ELR (cell line): Measurements from ENCODE around the gene BMF.
"Not testable (repeated sequence)": the region's sequence is repeated elsewhere in the genome, so short reads cannot be mapped to it uniquely, and the experiment has no call there.

Experiments
- DNase-seq: peaks from one replicate; pipeline ENCODE4 v3.0.0-alpha.2; 2015; ENCODE audit warnings: low read depth

BMF gene, protein sequence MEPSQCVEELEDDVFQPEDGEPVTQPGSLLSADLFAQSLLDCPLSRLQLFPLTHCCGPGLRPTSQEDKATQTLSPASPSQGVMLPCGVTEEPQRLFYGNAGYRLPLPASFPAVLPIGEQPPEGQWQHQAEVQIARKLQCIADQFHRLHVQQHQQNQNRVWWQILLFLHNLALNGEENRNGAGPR

DNA sequence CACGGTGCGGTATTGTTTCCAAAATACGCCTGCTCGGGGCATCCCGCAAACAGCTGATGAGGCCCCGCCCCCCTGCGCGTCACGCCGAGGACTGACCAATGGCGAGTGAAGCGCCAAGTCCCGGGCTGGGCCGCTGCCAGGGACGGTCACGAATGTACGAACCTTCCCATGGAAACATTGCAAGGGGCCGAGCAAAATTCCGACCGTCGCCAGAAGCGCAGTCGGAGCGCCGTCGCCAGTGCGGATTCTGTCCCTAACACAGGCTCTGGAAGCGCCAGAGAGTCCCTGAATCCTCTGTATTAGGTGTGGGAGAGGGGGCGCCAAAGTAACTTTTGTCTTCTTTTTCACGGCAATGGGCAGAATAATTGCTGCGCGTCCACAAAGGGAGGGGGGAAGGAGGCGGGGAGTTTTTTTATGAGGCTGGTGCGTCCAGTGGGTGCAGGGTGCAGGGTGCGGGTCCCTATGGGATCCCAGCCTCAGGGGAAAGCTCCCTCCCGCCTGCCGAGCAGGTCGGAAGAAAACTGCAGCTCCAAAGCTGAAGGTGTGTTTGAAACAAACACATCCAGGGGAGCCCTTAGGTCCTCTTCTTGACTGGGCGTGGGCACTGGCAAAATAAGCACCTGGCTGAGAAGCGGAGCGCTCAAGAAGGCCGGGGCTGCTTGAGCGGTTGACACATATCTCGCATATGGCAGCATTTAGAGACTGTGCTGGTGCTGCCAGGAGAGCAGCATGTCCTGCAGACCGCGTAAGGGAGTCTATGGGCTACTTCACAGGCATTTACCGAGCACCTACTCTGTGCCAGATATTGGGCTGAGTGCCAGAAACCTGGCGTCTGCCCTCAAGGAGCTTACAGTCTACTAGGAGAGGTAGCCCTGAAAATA, at the start of gene BMF:
TSS of gene BMF (minus strand) at position 25 of the 881 bp plus-strand sequence. CDS start 2,793 bp downstream, outside the sequence.
- peak; percentile 99 for DNase-seq

DNA sequence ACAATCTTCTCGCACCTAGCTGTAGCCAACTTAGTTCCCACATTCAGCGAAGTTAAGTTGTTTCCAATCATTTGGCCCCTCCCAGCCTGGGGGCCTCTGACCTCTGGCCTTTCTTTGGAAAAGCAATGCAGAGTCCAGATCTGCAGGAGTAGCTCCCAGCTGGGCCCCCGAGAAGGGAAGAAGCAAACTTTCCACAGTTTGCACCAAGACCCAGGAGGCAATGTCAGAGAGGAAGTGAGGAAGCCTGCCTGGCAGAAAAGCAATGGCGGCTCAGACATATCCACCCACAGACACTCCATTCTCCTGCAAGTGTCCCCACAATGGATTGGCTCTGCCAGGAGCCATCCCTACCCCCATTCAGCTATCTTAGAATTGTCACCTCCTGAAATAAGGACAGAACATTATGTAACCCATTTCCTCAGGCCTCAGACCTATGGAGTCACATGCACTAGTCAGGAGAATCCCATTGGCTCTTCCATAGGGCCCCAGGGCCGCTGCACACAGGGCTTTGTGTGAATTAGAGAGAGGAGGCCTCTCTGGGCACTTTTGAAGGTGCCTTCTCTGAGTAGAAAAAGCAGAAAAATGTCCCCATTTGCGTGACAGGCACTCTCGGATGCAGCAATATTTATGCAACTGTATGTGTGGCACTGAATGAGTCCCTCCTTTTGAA, 49.2 kb upstream of the BMF start:
- DNase-seq = no peak

DNA sequence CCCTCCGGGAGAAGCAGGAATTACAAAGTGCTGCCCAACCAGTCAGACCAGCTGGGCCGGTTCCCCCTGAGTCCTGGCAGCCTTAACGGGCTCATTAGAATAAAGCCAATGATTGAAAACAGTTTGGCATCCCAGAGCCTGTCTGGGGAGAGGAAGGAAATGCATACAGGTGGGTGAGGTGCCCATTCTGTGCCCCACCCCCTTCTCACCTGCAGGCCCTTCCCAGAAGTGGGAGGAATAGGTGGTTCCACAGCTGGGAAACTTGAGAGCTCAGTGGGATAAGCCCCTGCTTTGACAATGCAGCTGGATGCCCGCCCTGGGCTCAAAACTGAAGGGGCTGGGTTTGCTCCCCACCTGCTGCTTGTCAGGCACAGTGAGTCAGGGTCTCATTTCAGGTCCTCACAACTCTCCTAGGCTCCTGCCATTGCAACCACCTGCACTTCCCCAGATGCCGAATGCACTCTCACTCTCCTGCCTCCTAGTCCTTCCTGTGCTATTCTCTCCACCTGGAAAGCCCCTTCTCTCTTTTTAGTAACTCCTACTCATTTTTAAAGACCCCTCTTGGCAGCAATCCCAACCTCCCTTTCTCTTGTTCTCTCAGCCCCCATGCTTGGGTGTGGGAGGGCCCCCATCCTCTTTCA, 46.7 kb upstream of the BMF start:
- DNase-seq = no peak

DNA sequence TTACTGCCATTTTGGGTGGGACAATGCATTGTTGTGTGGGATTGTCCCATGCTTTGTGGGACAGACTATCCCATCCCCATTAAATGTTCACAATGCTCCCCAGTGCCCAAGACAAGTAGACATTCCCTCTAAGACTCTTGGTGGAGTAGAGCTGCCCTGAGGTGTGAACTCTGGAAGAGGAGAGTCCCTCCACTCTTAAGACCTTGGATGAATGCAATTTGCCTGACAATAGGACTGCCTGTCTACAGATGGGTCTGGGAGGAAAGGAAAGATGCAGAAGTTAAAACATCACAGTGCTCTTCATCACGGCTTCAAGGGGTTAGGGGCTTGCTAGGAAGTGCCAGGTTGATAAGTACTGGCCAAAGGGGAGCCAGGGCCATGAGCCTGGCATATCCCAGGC, 46.1 kb upstream of the BMF start:
- not testable (repeated sequence) for DNase-seq

DNA sequence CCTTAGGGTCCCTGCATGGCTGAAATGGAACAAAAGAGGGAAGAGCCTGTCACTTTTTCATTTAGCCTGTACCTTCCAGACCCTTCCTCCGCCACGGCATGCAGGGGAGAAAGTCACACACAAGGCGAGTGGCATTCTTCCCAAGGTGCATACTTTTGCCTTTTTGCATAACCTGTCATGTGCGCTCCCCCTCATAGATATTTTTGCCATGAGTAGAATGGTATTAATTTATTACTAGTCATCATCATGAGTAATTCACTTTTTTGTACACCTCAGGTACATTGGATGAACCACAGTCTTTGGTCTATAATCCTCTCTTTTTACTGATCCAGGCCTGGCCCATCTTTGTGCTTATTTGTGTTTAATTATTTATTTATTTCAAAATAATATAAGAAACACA, 43.3 kb upstream of the BMF start:
- no peak for DNase-seq

DNA sequence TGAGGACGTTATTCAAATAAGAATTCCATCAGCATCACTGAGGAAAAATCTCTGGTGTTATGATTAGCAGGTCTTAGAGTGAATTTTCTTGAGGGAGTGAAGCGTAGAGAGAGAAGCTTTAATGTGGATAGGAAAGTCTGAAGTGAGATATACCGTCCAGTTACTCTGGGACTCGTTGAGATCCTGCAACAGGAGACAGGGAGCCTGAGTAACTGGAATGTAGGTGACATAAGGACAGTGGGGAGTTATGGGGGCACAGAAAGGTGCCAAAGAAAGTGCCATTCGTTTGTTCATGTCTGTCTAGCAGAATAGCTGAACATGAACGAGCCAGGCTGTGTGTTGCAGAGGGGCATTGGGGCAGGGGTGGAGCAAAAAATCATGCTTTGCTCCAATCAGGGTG, 42.8 kb upstream of the BMF start:
- no peak for DNase-seq

DNA sequence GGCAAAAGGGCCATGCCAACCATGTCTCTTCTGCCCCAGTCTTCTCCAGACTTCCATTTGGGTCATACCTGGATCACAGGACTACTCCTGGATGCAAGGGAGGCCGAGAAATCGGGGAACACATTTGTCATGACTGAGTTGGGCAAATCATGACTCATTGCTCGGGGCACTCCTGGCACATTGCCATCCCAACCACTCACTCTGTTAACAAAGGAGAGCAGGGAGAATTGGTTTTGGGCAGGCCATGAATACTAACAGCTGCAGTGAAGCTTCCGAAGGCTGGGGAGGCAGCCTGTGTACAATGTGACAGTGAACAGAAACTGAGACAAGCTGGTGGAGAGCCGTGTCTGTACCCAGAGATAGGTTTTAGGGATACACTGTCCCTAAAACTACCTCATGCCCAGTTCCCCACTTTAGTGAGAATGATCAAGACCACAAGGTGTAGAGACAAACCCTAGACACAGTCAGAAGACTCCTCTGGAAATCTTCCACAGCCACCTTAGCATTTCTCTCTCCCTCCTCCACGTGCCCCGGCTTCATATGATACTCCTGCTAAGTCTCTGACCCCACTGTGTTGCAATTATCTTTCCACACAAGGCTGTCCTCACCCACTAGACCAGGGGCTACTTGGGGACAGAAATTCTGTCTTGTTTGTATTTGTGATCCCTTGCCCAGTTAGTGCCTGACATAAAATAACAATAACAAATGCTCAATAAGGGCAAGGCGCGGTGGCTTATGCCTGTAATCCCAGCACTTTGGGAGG, 41.7 kb upstream of the BMF start:
- DNase-seq = peak; percentile 84

DNA sequence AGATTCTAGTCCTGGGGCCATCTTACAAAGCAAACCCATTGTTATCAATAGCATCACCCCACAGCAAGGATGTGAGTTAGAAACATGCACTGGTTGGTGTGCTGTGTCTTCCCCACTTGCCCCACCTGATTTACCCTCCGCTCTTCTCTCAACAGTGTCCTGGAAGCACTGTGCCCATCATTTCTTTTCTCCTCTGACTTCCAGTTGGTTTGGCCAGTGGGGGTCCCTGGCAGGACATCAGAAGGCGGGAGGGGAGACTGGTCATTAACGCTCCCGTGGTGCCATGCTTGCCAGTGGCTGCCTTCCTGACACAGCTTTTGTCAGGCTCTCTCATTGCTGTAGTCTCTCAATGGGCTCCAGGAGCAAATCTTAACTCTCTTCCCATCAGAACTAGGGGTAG, 40.7 kb upstream of the BMF start:
- DNase-seq = no peak

DNA sequence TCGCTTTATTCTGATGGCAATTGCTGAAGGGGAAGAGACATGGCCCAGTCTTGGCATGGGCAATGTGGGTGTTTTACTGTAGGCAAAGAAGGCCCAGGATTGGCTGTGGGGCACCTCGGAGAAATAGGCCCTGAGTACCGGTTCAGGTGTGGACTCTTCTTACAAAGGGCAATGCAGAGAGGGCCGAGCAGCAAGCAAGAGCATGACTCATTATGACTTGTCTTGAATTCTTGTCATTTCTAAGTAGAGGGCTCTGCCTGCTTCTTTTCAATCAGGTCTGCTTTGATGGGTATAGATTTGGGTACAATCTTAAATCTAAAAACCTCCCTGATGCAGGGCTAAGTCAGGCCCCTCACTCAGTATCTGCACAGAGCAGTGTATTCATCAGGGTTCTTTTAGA, 37.4 kb upstream of the BMF start:
- peak; percentile 73 for DNase-seq

DNA sequence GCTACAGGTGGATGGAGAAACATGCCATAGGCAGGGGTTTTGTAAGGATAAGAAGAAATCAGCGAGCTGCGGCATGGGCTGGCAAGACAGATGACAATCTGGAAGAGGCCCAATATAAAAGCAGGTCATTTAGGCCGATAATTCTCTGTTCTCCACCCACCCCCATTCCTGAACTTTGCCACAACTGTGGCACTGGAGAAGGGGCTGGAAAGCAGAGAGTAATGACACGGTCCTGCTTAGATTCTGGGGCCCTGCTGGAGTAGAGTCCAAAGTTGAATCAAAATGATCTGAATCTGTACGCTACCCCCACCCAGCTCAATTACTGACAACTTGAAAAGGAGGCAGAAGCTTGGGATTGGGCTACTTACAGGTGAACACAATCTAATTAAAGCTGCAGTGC, 33.7 kb upstream of the BMF start:
- DNase-seq = no peak

DNA sequence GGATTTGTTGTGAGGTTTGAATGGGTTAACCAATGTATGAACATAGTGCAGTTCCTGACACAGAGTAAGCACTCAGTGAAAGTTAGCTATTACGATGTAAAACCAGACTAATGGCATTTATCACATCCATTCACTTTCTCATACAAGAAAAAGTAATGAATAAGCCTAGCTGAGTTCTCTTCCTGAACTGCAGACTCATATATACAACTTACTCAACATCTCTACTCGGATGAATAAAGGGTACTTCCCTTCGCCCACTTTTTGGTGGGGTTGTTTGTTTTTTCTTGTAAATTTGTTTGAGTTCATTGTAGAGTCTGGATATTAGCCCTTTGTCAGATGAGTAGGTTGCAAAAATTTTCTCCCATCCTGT, 29.5 kb upstream of the BMF start:
- DNase-seq = not testable (repeated sequence)

DNA sequence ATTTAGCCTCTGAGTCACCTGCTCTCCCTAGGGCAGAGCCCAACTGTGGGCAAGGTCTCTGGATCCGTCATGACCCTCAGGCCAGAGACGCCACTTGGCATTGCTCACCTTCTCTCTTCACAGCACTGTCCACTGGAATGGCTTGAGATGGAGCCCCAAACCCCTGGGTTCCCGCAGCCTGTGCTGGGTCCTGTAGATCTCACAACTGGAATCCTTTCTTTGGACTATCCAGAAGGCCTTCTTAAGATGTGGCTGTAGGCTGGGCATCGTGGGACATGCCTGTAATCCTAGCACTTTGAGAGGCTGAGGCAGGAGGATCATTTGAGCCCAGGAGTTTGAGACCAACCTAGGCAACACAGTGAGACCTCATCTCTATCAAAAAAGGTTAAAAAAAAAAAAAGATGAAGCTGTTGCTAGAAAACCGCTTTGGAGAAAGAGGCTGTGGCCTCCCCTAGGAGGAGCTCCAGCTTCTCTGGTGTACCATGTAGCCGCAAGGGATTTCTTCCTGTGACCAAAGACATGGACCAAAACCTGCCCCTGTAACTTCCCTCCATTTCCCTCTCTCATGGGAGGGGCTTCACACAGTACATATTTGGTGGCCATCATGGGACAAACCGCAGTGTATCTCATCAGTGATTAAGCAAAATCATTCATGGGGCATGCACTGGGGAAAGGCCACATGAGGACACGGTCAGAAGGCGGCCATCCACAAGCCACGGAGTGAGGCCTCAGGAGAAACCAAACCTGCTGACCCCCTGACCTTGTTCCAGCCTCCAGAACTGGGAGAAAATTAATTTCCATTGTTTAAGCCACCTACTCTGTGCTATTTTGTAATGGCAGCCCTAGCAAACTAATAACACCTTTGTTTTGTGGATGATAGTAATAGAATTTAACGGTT, 28.9 kb upstream of the BMF start:
- DNase-seq = no peak

DNA sequence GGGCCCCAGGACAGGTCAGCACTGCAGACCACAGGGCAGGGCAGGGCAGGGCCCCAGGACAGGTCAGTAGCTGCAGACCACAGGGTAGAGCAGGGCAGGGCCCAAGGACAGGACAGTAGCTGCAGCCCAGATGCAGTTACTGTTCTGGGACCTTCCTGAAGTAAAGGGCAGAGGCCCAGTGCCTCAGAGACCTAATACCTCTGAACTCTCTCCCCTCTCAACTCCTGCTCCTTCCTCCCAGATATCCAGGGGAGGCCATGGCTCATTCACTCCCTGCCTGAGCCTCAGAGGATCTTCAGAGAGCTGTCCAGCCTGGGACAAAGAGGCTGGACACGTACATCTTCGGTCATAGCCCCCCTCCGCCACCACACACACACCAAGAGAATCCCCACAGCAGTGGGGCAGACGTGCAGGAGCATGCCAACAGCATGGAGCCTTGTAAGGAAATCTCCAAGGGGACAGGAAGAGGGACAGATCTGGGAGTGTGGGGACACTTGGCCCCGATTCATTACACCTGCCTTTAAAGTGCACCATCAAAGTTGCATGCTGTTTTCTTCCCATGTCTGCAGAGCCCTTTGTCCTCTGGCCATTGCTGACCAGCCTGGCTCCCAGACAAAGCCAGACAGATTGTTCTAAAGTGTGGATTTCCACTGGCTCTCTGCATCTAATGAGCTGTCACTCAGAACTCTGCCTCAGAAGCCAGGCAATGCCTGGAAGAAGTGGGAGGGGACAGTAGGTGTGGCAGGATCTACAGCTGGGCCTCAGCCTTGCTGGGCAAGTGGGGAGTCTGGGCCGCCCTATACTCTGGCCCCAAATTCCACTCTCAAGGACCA, 28.0 kb upstream of the BMF start:
- DNase-seq = no peak

DNA sequence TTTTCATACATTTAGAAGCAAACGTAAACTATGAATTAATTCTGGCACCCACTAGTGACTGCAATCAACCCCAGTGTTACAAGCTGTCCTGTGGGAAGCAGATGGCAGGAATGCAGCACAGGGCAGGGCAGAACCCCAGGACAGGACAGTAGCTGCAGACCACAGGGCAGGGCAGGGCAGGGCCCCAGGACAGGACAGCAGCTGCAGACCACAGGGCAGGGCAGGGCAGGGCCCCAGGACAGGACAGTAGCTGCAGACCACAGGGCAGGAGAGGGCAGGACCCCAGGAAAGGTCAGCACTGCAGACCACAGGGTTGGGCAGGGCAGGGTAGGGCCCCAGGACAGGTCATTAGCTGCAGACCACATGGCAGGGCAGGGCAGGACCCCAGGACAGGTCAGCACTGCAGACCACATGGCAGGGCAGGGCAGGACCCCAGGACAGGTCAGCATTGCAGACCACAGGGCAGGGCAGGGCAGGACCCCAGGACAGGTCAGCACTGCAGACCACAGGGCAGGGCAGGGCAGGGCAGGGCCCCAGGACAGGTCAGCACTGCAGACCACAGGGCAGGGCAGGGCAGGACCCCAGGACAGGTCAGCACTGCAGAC, 27.3 kb upstream of the BMF start:
- DNase-seq = not testable (repeated sequence)

DNA sequence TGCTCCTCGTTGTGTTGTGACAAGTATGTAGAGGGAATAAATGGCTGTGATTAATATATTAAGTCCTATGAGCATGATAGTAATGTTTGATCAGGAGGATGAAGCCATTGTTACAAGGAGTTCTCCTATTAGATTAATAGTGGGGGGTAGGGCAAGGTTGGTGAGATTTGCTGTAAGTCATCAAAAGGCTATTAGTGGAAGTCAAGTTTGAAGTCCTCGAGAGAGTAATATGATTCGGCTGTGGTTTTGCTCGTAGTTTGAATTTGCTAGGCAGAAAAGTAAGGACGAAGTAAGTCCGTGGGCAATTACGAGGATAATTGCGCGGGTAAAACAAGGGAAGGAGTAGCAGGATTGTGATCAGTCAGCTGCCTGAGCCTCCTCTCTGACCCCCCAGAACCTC, 26.2 kb upstream of the BMF start:
- DNase-seq = no peak

DNA sequence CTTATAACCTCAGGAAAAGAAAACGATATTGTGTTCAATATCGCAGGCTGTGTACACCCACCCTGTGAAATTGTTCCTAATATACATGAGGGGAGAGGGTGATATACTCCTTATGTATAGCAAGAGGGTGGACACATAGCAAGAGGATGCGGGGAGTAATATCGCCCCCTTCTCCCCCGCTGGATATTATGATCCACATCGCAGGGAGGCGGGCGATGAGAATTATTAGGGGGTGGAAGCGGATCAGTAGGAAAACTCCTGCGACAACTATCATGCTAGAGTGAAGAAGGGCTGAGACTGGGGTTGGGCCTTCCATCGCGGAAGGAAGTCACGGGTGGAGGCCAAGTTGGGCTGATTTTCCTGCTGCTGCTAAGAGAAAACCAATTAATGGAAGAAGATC, 24.9 kb upstream of the BMF start:
- no peak for DNase-seq

DNA sequence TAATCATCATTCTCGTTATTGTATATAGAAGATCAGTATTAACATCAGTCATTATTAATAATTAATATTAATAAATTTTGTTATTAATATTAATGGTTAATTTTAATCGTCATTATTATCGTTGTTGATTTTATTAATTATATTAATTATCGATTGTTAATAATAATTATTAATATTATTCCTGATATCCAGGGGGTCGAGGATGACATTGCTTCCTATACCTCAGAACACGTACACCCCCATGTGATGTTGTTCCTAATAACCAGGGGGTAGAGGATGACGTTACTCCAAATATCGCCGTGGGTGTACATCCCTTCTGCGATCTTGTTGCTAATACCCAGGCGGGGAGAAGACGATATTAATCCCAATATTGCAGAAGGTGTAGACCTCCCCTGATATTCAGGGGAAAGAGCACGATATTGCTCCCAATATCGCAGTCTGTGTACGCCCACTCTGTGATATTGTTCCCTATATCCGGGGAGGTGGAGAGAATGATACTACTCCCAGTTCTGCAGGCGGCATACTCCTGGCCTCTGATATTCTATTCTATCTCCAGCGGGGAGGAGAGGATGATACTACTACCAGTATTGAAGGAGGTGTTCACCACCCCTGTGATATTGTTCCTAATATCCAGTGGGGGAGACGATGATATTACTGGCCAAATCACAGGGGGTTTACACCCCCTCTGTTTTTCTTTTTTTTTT, 22.3 kb upstream of the BMF start:
- no peak for DNase-seq

DNA sequence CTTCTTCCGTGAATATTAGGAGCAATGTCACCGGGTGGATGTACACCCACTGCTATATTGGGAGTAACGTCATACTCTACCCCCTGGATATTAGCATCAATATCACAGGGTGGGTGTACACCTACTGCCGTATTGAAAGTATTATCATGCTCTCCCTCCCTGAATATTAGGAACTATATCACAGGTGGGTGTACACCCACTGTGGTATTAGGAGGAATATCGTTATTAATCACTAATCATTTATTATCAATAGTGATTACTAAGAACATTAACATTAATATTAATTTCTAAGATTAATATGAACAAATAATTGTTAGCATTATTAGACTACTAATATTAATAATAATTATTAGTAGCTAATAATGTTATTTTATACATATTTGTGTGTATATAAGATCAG, 21.4 kb upstream of the BMF start:
- no peak for DNase-seq
